T-cell (primary cell): ENCODE results near the gene PYGL. TPM values are rescaled to one million over a fixed set of nuclear protein-coding genes. Genes with fewer than 3 reads are reported as not detected.
A peak's percentile ranks its signal among the peaks of the same experiment; 100 is the strongest.
"Not testable (repeated sequence)": the region's sequence is repeated elsewhere in the genome, so short reads cannot be mapped to it uniquely, and the experiment has no call there.

Experiments used
- ATAC-seq, 4 experiments: fragments of 200-7000 bp in 3 of 4; fragments of 150-1000 bp in 1 of 4; cut with Tn5 transposase; replicated peaks in 1 of 4; 1 replicate in 3 of 4; 2 replicates in 1 of 4; pipeline ENCODE4 v1.10.0; 2021; ENCODE audit warnings: moderate library complexity in 3 of 4, mild to moderate bottlenecking in 2 of 4, moderate number of reproducible peaks in 1 of 4
- CTCF ChIA-PET, 2 donors: fragments of 300-600 bp; sonication (Branson Sonifier 250); formaldehyde crosslinking; loops; one replicate each; lab custom pipeline; 2022; ENCODE audit warnings: antibody characterized with exemption in 2 of 2; lab: Charles Lee
- POLR2A ChIA-PET, 2 donors: fragments of 300-600 bp; sonication (Branson Sonifier 250); formaldehyde crosslinking; loops; one replicate each; lab custom pipeline; 2022; ENCODE audit warnings: antibody characterized with exemption in 2 of 2; lab: Charles Lee
- DNase-seq, 35 experiments: peaks; one replicate each; pipeline versions ENCODE4 v3.0.0 to v3.0.0-alpha.2; 2013 to 2023
- H3K27ac ChIP-seq: one replicate; pipeline ENCODE4 v1.5.1; 2013; ENCODE audit warnings: low read length
- H3K27me3 ChIP-seq, 2 experiments: replicated peaks in 1 of 2; 1 replicate in 1 of 2; 2 replicates in 1 of 2; pipeline versions ENCODE4 v1.6.1 to v1.7.0; 2013; ENCODE audit warnings: low read length in 1 of 2, mixed read lengths in 1 of 2; ENCODE audit not compliant: control insufficient read depth in 2 of 2, insufficient read depth in 2 of 2; ENCODE audit errors: extremely low read depth in 1 of 2
- H3K36me3 ChIP-seq, 2 donors: 1 replicate in 1 of 2; 2 replicates in 1 of 2; pipeline versions ENCODE4 v1.6.1 to v1.7.0; 2013; ENCODE audit warnings: low read length in 1 of 2; ENCODE audit not compliant: control insufficient read depth in 2 of 2, insufficient read depth in 1 of 2; ENCODE audit errors: extremely low read depth in 1 of 2
- H3K4me1 ChIP-seq, 2 experiments: 1 replicate in 1 of 2; 2 replicates in 1 of 2; pipeline versions ENCODE4 v1.6.1 to v1.7.0; 2013; ENCODE audit warnings: low read length in 2 of 2, mixed read lengths in 1 of 2; ENCODE audit not compliant: insufficient read depth in 2 of 2, control insufficient read depth in 1 of 2; ENCODE audit errors: extremely low read depth in 1 of 2
- H3K4me3 ChIP-seq, 2 donors: 1 replicate in 1 of 2; 2 replicates in 1 of 2; pipeline versions ENCODE4 v1.5.1 to v1.7.0; 2013; ENCODE audit warnings: mild to moderate bottlenecking in 2 of 2, low read length in 1 of 2, moderate library complexity in 1 of 2; ENCODE audit not compliant: control insufficient read depth in 1 of 2; ENCODE audit errors: extremely low read depth in 1 of 2
- H3K9me3 ChIP-seq: 2 replicates; pipeline ENCODE4 v1.7.0; 2013
- H3K27ac Mint-ChIP-seq, 2 donors: one replicate each; pipeline ENCODE4 v1.8.0; 2020 to 2021; ENCODE audit warnings: mild to moderate bottlenecking in 2 of 2, mixed read lengths in 2 of 2
- H3K27me3 Mint-ChIP-seq, 2 donors: one replicate each; pipeline ENCODE4 v1.8.0; 2021 to 2022; ENCODE audit warnings: mixed read lengths in 2 of 2
- H3K36me3 Mint-ChIP-seq: one replicate; pipeline ENCODE4 v1.8.0; 2021; ENCODE audit warnings: mixed read lengths
- H3K4me1 Mint-ChIP-seq, 3 donors: one replicate each; pipeline ENCODE4 v1.8.0; 2020 to 2022; ENCODE audit warnings: mixed read lengths in 3 of 3, mild to moderate bottlenecking in 1 of 3
- H3K4me3 Mint-ChIP-seq, 3 donors: one replicate each; pipeline ENCODE4 v1.8.0; 2020 to 2022; ENCODE audit warnings: mild to moderate bottlenecking in 3 of 3, mixed read lengths in 3 of 3, moderate library complexity in 3 of 3
- H3K9me3 Mint-ChIP-seq, 3 donors: one replicate each; pipeline ENCODE4 v1.8.0; 2020 to 2022; ENCODE audit warnings: mixed read lengths in 3 of 3
- WGBS: methylation state at CpG from one replicate; pipeline ENCODE4 v1.1.5; 2013; ENCODE audit warnings: missing lambda C conversion rate; ENCODE audit not compliant: insufficient coverage; 5-methylcytosine and 5-hydroxymethylcytosine counted together
- total RNA-seq, 35 experiments: library from RNA in 6 of 35; stranded (reverse) in 6 of 35; fragments of 120-200 nt in 1 of 35; gene quantifications; one replicate each; pipeline versions ENCODE4 v1.2.1 to v1.2.4 and lab custom pipeline; 2013 to 2026

The PYGL gene
- total RNA-seq, 5 donors from 2014 or later (not counting 1 experiment from before 2014, with no cell fraction given), result 0.44 to 0.90 (median 0.65) TPM

DNA sequence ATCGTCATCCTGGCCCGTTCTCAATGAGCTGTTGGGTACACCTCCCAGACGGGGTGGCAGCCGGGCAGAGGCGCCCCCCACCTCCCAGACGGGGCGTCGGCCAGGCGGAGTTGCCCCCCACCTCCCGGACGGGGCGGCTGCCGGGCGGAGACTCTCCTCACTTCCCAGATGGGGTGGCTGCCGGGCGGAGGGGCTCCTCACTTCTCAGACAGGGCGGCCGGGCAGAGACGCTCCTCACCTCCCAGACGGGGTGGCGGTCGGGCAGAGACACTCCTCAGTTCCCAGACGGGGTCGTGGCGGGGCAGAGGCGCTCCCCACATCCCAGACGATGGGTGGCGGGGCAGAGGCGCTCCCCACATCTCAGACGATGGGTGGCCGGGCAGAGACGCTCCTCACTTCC is 12.1 kb upstream of the PYGL start:
- H3K27ac Mint-ChIP-seq, H3K9me3 ChIP-seq, H3K9me3 Mint-ChIP-seq, CTCF ChIA-PET, H3K27me3 Mint-ChIP-seq, H3K36me3 ChIP-seq, H3K4me3 ChIP-seq, ATAC-seq, H3K4me1 ChIP-seq, H3K27ac ChIP-seq, H3K4me1 Mint-ChIP-seq, DNase-seq, H3K36me3 Mint-ChIP-seq, H3K27me3 ChIP-seq, H3K4me3 Mint-ChIP-seq, POLR2A ChIA-PET: not testable (repeated sequence)
- 100% methylated on average over 8 of the region's 32 CpGs for WGBS

DNA sequence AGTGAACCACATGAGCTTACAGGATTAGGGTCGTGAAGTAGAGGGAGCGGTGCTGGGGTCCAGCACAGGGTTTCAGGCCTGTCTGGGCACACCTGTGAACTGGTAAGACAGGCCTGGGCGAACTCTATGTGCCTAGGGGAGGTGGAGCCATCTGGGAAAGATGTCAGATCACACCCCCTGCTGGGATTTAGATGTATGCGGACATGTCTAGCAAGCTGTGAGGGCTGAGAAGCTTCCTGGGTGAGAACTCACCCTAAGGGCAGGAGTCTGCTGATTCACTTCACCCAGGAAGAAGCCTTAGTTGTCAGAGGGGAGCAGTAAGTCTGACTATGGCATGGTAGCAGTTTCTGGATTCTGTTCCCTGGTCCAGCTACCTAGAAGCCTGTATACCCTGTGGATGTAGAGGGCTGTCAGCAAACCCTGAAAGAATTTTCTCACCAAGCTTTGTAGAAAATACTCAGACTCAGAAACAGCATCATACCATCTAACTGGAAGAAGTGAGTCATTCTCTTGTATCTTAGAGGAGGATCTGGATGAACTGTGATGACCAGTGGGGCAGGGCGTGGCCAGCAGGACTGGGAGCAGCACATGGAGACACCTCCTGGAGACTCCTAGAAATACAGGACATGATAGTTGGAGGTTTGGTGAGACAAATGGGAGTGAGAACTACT is 11.2 kb upstream of the PYGL start:
- peaks cover 0 to 2% of the 10 kb centered on the region in 2 experiments for H3K27me3 ChIP-seq
- no peak overlapping the region for H3K27ac ChIP-seq
- Mint-ChIP-seq H3K27me3 (peaks cover 0 to 3% of the 10 kb centered on the region in 2 donors), H3K9me3 (no peaks in the 10 kb centered on the region), H3K4me3 (no peak overlapping the region), H3K36me3 (no peaks in the 10 kb centered on the region), H3K27ac (no peak overlapping the region), H3K4me1 (no peaks in the 10 kb centered on the region)
- WGBS, result 88% methylated on average over 4 of the region's 5 CpGs
- H3K9me3 ChIP-seq, result no peaks in the 10 kb centered on the region
- H3K4me1 ChIP-seq, result no peaks in the 10 kb centered on the region
- ChIA-PET CTCF (no interaction called here), POLR2A (no interaction called here)
- ATAC-seq (no peak), DNase-seq (no peak)
- no peak overlapping the region for H3K4me3 ChIP-seq
- no peaks in the 10 kb centered on the region for H3K36me3 ChIP-seq

DNA sequence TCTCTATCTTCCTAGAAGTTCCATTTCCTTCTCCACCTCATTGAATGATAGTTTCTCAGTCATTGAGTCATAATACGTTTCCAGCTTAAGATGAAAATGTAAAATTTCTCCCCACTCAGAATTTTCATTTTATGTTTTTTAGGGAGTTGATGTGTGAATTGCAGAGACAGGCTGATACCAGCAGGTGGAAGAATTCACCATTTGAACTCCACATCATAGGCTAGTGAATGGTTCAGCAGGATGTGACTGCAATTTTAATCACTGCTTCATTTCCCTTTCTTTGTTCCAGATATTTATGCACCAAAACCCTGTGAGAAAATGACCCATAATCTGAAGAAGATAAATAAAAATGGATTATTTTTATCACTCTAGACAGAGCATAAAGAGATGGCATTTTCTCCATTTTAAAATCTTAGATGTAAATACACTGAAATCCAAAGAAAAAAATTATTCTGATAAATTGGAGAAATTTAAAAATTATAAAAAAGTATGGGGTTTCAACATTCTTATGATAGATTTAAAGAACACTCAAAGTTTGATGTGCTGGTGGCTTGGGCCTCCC is 10.6 kb upstream of the PYGL start:
- ChIA-PET POLR2A (no interaction called here), CTCF (interaction anchor here in 1 of 2 donors (0.7 kb wide), 1 partner anchor 1051 kb away, joined by 3 read pairs; no protein-coding TSS in a partner anchor)
- peaks cover 0 to 2% of the 10 kb centered on the region in 2 experiments for H3K27me3 ChIP-seq
- no peaks in the 10 kb centered on the region for H3K36me3 Mint-ChIP-seq
- no peak for ATAC-seq
- H3K4me3 ChIP-seq, result no peak overlapping the region
- H3K36me3 ChIP-seq, result no peaks in the 10 kb centered on the region
- no peaks in the 10 kb centered on the region for H3K9me3 Mint-ChIP-seq
- WGBS, result no CpG with 5 or more reads among the region's 1 CpG
- no peaks in the 10 kb centered on the region for H3K27me3 Mint-ChIP-seq
- H3K4me1 ChIP-seq, result no peaks in the 10 kb centered on the region
- no peak overlapping the region for H3K27ac Mint-ChIP-seq
- H3K27ac ChIP-seq, result no peak overlapping the region
- H3K4me3 Mint-ChIP-seq, result no peak overlapping the region
- H3K4me1 Mint-ChIP-seq, result no peaks in the 10 kb centered on the region
- H3K9me3 ChIP-seq, result no peaks in the 10 kb centered on the region
- DNase-seq, result peak in 1 of 35 experiments; percentile 31

DNA sequence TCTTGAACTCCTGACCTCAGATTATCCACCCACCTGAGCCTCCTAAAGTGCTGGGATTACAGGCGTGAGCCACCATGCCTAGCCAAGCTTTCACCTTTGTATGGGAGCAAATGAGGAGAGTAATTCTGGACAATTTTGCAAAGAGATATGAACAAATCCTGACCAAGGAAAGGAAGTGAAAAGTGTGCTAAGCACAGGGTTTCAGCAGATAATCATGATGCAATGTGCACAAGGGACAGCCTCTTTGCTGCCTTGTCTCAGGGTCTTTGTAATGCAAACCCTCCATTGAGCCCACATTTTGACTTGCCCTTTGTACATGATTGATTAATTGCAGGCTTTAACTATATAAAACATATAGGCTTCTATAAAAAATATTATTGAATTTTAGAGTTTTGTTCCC is 9.2 kb upstream of the PYGL start:
- Mint-ChIP-seq H3K27ac (no peak overlapping the region), H3K9me3 (no peaks in the 10 kb centered on the region), H3K27me3 (no peaks in the 10 kb centered on the region), H3K4me3 (no peak overlapping the region), H3K36me3 (no peaks in the 10 kb centered on the region), H3K4me1 (no peaks in the 10 kb centered on the region)
- Histone ChIP-seq H3K9me3 (no peaks in the 10 kb centered on the region), H3K27me3 (peaks cover 0 to 8% of the 10 kb centered on the region in 2 experiments), H3K36me3 (no peaks in the 10 kb centered on the region), H3K4me1 (no peaks in the 10 kb centered on the region), H3K27ac (no peak overlapping the region), H3K4me3 (no peak overlapping the region)
- CTCF ChIA-PET, result interaction anchor here in 1 of 2 donors (0.6 to 0.8 kb wide), 2 partner anchors 65 to 826 kb away, joined by 3 to 11 read pairs; no protein-coding TSS in a partner anchor
- POLR2A ChIA-PET, result interaction anchor here (0.6 kb wide), 3 partner anchors 15 to 786 kb away, joined by 3 to 4 read pairs (median 4); no protein-coding TSS in a partner anchor
- ATAC-seq (no peak), DNase-seq (no peak)
- WGBS, result no CpG with 5 or more reads among the region's 1 CpG

DNA sequence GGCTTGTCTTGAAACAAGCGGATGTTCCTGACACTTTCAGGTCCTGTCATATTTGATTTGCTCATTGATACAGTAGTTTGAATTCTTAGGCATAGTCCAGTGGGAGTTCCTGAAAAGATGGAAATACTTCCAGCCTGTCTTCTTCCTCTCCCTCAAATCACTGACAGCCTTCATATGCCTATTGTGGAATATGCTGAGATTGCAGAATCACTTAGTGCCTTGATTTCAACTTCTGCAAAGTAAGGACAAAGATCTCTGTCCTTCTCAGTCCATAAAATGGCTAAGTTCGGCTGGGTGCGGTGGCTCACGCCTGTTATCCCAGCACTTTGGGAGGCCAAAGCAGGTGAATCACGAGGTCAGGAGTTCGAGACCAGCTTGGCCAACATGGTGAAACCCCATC is 6.7 kb upstream of the PYGL start:
- ATAC-seq (no peak), DNase-seq (no peak)
- CTCF ChIA-PET, result no interaction called here
- H3K27me3 ChIP-seq, result peaks cover 0 to 8% of the 10 kb centered on the region in 2 experiments
- Mint-ChIP-seq H3K4me1 (no peaks in the 10 kb centered on the region), H3K9me3 (no peaks in the 10 kb centered on the region), H3K4me3 (no peak overlapping the region), H3K27me3 (no peaks in the 10 kb centered on the region), H3K36me3 (no peaks in the 10 kb centered on the region), H3K27ac (no peak overlapping the region)
- H3K4me3 ChIP-seq, result no peak overlapping the region
- POLR2A ChIA-PET, result no interaction called here
- no peak overlapping the region for H3K27ac ChIP-seq
- no peaks in the 10 kb centered on the region for H3K36me3 ChIP-seq
- H3K4me1 ChIP-seq, result no peaks in the 10 kb centered on the region
- H3K9me3 ChIP-seq, result no peaks in the 10 kb centered on the region
- WGBS, result 98% methylated on average over 5 of the region's 6 CpGs

DNA sequence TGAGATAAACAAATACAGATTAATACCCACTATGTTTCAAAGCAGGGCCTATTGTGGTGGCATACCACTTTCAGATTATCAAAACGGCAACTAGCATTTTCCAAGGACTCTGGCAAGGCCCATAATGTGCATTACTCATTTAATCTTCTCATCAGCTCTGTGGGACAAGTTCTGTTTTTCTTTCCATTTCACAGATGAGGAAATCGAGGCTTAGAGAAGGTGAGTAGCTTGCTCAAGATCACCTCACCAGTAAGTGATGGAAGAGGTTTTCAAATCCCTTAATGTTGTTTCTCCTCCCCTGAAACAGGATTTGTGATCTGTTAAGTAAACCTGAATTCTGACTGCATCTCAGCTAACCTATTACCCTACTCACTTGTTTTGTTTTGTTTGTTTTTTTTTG is 3.9 kb upstream of the PYGL start:
- Histone ChIP-seq H3K27ac (no peak overlapping the region), H3K9me3 (no peaks in the 10 kb centered on the region), H3K4me1 (peaks cover 0 to 17% of the 10 kb centered on the region in 2 experiments), H3K27me3 (peaks cover 0 to 26% of the 10 kb centered on the region in 2 experiments), H3K36me3 (no peaks in the 10 kb centered on the region), H3K4me3 (no peak overlapping the region)
- Mint-ChIP-seq H3K27ac (no peak overlapping the region), H3K4me3 (no peak overlapping the region), H3K36me3 (no peaks in the 10 kb centered on the region), H3K27me3 (peaks cover 12 to 14% of the 10 kb centered on the region in 2 donors), H3K4me1 (peaks cover 10 to 14% (median 10%) of the 10 kb centered on the region in 3 donors), H3K9me3 (no peaks in the 10 kb centered on the region)
- WGBS, result no CpG with 5 or more reads among the region's 2 CpGs
- ChIA-PET POLR2A (no interaction called here), CTCF (no interaction called here)
- ATAC-seq, result no peak
- DNase-seq, result no peak
